ENCODE results near the gene DCHS1. TPM values are rescaled to one million over a fixed set of nuclear protein-coding genes. Genes with fewer than 3 reads are reported as not detected.

Gene DCHS1
- total and polyA plus RNA-seq, 4 donors = 6.0 to 39.9 (median 11.5) TPM

DNA sequence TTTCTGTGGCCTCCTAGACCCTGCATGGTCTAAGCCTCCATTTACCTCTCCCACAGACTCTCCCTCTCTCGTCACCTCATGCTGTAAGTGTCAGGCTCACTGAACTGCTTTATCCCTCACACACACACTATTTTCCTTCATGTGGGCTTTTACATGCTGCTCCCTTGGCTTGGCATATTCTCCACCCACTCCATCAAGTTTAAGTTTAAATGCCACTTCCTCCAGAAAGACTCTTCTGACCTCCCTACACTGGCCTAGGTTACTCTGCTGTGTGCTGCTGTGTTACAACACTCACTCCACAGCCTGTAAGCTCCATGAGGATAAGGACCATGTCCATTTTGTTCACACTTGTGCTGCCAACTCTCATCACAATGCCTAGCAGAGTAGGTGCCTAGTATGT lies 2.5 kb downstream of the DCHS1 start:
- H3K4me1 ChIP-seq (ENCODE audit: control insufficient read depth in 5 of 5, insufficient read depth in 5 of 5, low read length in 5 of 5) = peaks cover 0 to 28% (median 5%) of the 10 kb centered on the region in 5 donors
- TF ChIP-seq, protein P1, sequence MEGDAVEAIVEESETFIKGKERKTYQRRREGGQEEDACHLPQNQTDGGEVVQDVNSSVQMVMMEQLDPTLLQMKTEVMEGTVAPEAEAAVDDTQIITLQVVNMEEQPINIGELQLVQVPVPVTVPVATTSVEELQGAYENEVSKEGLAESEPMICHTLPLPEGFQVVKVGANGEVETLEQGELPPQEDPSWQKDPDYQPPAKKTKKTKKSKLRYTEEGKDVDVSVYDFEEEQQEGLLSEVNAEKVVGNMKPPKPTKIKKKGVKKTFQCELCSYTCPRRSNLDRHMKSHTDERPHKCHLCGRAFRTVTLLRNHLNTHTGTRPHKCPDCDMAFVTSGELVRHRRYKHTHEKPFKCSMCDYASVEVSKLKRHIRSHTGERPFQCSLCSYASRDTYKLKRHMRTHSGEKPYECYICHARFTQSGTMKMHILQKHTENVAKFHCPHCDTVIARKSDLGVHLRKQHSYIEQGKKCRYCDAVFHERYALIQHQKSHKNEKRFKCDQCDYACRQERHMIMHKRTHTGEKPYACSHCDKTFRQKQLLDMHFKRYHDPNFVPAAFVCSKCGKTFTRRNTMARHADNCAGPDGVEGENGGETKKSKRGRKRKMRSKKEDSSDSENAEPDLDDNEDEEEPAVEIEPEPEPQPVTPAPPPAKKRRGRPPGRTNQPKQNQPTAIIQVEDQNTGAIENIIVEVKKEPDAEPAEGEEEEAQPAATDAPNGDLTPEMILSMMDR (IDR thresholded peaks at IDR 0.05; ENCODE audit: control extremely low read depth, extremely low read depth) = no peak
- no peak overlapping the region for H3K9ac ChIP-seq (ENCODE audit: insufficient read depth in 1 of 2, low read length in 2 of 2)
- ATAC-seq (ENCODE audit: insufficient read depth, low FRiP score) = no peak
- H3K36me3 ChIP-seq (ENCODE audit: control insufficient read depth in 4 of 4, insufficient read depth in 4 of 4, low read length in 4 of 4) = peaks cover 0 to 5% (median 0%) of the 10 kb centered on the region in 4 donors
- WGBS, 2 donors = 91 to 95% methylated on average over 1 of the region's 1 CpG
- H3K27me3 ChIP-seq (ENCODE audit: control insufficient read depth in 3 of 3, insufficient read depth in 3 of 3, low read length in 2 of 3) = no peaks in the 10 kb centered on the region
- no peak overlapping the region for H3K4me3 ChIP-seq
- no peak for DNase-seq
- H3K9me3 ChIP-seq (ENCODE audit: control insufficient read depth in 4 of 4, insufficient read depth in 3 of 4, low read length in 3 of 4) = no peaks in the 10 kb centered on the region
- H3K27ac ChIP-seq (ENCODE audit: low read depth in 1 of 2, low read length in 1 of 2) = no peak overlapping the region

DNA sequence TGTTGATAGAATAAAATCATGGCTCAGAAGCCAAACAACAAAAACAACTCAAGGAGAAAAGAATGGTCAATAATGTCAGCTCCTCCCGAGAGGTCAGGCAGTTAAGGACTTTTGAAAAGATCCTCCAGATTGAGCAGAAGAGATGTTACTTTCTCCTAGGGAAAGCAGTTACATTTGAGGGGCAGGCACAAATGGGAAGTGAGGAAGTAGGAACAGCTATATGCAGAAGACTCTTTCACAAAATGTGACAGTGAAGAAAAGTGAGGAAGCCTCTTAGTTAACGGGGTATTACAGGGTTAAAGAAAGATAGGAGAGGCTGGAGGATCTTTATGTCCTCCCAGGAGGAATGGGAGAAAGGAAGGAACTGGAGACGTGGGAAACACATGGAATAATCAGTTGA lies 3.4 kb downstream of the DCHS1 start:
- Histone ChIP-seq H3K36me3 (ENCODE audit: control insufficient read depth in 4 of 4, insufficient read depth in 4 of 4, low read length in 4 of 4) (peaks cover 0 to 5% (median 0%) of the 10 kb centered on the region in 4 donors), H3K27ac (ENCODE audit: low read depth in 1 of 2, low read length in 1 of 2) (no peak overlapping the region), H3K27me3 (ENCODE audit: control insufficient read depth in 3 of 3, insufficient read depth in 3 of 3, low read length in 2 of 3) (no peaks in the 10 kb centered on the region), H3K9me3 (ENCODE audit: control insufficient read depth in 4 of 4, insufficient read depth in 3 of 4, low read length in 3 of 4) (no peaks in the 10 kb centered on the region), H3K4me1 (ENCODE audit: control insufficient read depth in 5 of 5, insufficient read depth in 5 of 5, low read length in 5 of 5) (peaks cover 3 to 34% (median 9%) of the 10 kb centered on the region in 5 donors), H3K4me3 (no peak overlapping the region), H3K9ac (ENCODE audit: insufficient read depth in 1 of 2, low read length in 2 of 2) (no peak overlapping the region)
- 52 to 53% methylated on average over 3 of the region's 3 CpGs for WGBS, 2 donors
- TF ChIP-seq, protein P1 (IDR thresholded peaks at IDR 0.05; ENCODE audit: control extremely low read depth, extremely low read depth) = no peak
- no peak for ATAC-seq (ENCODE audit: insufficient read depth, low FRiP score)
- no peak for DNase-seq

DNA sequence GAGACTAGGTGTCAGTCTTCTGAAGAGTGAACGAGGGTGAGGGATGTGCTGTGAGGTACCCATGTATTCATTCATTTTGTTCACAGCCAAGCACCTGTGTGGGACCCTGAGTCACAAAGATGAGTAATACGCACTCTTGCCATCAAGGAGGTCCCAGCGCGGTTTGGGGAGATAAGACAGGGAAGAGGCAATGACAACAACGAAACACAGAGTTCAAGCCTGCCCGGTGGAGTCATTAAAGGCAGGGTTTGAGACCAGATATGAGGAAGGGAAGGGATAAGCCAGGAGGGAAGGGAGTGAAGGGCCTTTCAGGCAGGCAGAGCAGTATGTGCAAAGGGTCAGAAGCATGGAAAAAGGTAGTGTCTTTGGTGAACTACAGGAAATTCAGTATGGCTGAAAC lies 4.6 kb downstream of the DCHS1 start:
- H3K4me3 ChIP-seq = no peak overlapping the region
- 75 to 82% methylated on average over 6 of the region's 6 CpGs for WGBS, 2 donors
- peaks cover 0 to 5% (median 0%) of the 10 kb centered on the region in 4 donors for H3K36me3 ChIP-seq (ENCODE audit: control insufficient read depth in 4 of 4, insufficient read depth in 4 of 4, low read length in 4 of 4)
- no peaks in the 10 kb centered on the region for H3K27me3 ChIP-seq (ENCODE audit: control insufficient read depth in 3 of 3, insufficient read depth in 3 of 3, low read length in 2 of 3)
- H3K9me3 ChIP-seq (ENCODE audit: control insufficient read depth in 4 of 4, insufficient read depth in 3 of 4, low read length in 3 of 4) = no peaks in the 10 kb centered on the region
- H3K4me1 ChIP-seq (ENCODE audit: control insufficient read depth in 5 of 5, insufficient read depth in 5 of 5, low read length in 5 of 5) = peaks cover 9 to 34% (median 16%) of the 10 kb centered on the region in 5 donors
- TF ChIP-seq, protein P1 (IDR thresholded peaks at IDR 0.05; ENCODE audit: control extremely low read depth, extremely low read depth) = no peak
- no peak overlapping the region for H3K27ac ChIP-seq (ENCODE audit: low read depth in 1 of 2, low read length in 1 of 2)
- DNase-seq (no peak), ATAC-seq (ENCODE audit: insufficient read depth, low FRiP score) (no peak)
- no peak overlapping the region for H3K9ac ChIP-seq (ENCODE audit: insufficient read depth in 1 of 2, low read length in 2 of 2)

DNA sequence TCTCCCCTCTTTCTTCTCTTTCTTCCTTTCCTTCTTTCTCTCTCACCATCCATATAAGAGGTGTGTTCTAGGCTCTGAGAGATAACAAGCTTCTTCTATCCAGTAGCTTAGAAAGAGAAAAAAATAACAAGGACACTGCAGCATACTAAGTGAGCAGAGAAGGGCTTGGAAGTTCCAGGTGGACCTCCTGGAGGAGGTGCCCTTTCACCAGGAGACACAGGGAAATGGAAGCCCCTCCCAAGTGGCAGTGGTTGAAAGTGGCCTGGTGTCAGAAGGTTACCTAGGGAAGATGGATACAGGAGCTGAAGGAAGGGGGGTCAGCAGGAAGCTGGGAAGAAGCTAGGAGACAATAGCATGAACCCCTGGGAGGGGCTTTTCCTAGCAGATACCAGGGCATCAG lies 5.5 kb downstream of the DCHS1 start:
- ATAC-seq (ENCODE audit: insufficient read depth, low FRiP score) = no peak
- H3K27ac ChIP-seq (ENCODE audit: low read depth in 1 of 2, low read length in 1 of 2) = no peak overlapping the region
- no peaks in the 10 kb centered on the region for H3K9me3 ChIP-seq (ENCODE audit: control insufficient read depth in 4 of 4, insufficient read depth in 3 of 4, low read length in 3 of 4)
- no peak overlapping the region for H3K4me3 ChIP-seq
- TF ChIP-seq, protein P1 (IDR thresholded peaks at IDR 0.05; ENCODE audit: control extremely low read depth, extremely low read depth) = no peak
- H3K4me1 ChIP-seq (ENCODE audit: control insufficient read depth in 5 of 5, insufficient read depth in 5 of 5, low read length in 5 of 5) = peaks cover 9 to 37% (median 18%) of the 10 kb centered on the region in 5 donors
- DNase-seq = no peak
- H3K36me3 ChIP-seq (ENCODE audit: control insufficient read depth in 4 of 4, insufficient read depth in 4 of 4, low read length in 4 of 4) = peaks cover 0 to 5% (median 0%) of the 10 kb centered on the region in 4 donors
- no peaks in the 10 kb centered on the region for H3K27me3 ChIP-seq (ENCODE audit: control insufficient read depth in 3 of 3, insufficient read depth in 3 of 3, low read length in 2 of 3)
- H3K9ac ChIP-seq (ENCODE audit: insufficient read depth in 1 of 2, low read length in 2 of 2) = no peak overlapping the region
